ENCODE results near the gene ZAP70. TPM values are rescaled to one million over a fixed set of nuclear protein-coding genes. Genes with fewer than 3 reads are reported as not detected.

ZAP70 gene
- total RNA-seq, 1 donor from 2014 or later: 0.37 TPM

GRCh38 chr2:97717613-97717995 lies 4.2 kb downstream of the ZAP70 start:
- Mint-ChIP-seq H3K9me3 (ENCODE audit: low read depth) (no peaks in the 10 kb centered on the region), H3K4me1 (ENCODE audit: low read depth) (no peaks in the 10 kb centered on the region), H3K36me3 (ENCODE audit: low read depth) (no peaks in the 10 kb centered on the region), H3K27ac (ENCODE audit: unreplicated experiment) (no peak overlapping the region), H3K27me3 (ENCODE audit: low read depth) (peaks cover 18% of the 10 kb centered on the region), H3K4me3 (ENCODE audit: unreplicated experiment) (no peak overlapping the region)
- no peak for TF ChIP-seq CTCF (IDR thresholded peaks at IDR 0.05)
- DNase-seq (ENCODE audit: low spot score): no peak

DNA sequence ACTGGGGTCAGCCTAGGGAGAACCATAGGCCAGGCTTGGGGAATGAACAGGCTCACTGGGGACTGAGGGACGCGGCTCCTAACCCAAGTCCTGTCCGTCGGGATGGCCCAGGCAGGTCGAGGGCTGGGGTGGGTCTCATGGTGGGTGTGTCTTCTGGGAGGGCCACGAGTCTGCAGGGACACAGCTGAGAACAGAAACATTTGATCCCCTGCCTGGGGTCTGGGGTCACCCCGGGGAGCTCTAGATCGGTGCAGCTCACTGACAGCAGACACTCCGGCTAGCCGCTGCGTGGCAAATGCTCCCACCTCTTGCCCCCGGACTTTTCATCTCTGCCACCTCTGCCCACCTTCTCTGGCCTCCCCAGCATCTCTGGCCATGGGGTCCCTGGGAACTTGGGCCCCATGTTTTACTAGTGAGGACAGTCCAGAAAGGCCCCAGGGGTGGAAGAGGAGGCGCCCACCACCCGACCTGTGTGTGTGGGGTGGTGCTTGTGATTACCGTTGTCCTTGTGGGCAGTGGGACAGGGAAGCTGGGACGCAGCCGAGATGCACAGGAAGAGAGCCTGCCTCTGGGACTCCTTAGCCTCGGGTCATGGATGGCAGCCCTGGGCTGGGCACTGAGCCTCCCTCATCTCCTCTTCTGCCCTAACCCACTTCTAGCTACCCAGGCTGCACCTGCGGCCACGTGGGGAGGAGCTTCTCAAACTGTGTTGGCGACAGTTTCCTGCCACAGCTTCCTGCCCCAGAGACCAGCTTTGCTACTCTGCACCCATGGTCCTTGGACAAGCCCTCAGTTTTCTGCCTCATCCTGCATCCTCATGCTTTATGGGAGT lies 4.9 kb downstream of the ZAP70 start:
- Mint-ChIP-seq H3K27me3 (ENCODE audit: low read depth) (peaks cover 18% of the 10 kb centered on the region), H3K9me3 (ENCODE audit: low read depth) (no peaks in the 10 kb centered on the region), H3K27ac (ENCODE audit: unreplicated experiment) (no peak overlapping the region), H3K4me1 (ENCODE audit: low read depth) (no peaks in the 10 kb centered on the region), H3K36me3 (ENCODE audit: low read depth) (no peaks in the 10 kb centered on the region), H3K4me3 (ENCODE audit: unreplicated experiment) (no peak overlapping the region)
- DNase-seq (ENCODE audit: low spot score): peak; percentile 80
- no peak for TF ChIP-seq CTCF (IDR thresholded peaks at IDR 0.05)

- peaks cover 18% of the 10 kb centered on the region for H3K27me3 Mint-ChIP-seq (ENCODE audit: low read depth)
- no peaks in the 10 kb centered on the region for H3K9me3 Mint-ChIP-seq (ENCODE audit: low read depth)
- H3K4me1 Mint-ChIP-seq (ENCODE audit: low read depth): no peaks in the 10 kb centered on the region
- peak; percentile 47 for DNase-seq (ENCODE audit: low spot score)
- no peak overlapping the region for H3K4me3 Mint-ChIP-seq (ENCODE audit: unreplicated experiment)
- TF ChIP-seq CTCF (IDR thresholded peaks at IDR 0.05): no peak
- no peaks in the 10 kb centered on the region for H3K36me3 Mint-ChIP-seq (ENCODE audit: low read depth)
- H3K27ac Mint-ChIP-seq (ENCODE audit: unreplicated experiment): no peak overlapping the region
Observed at GRCh38 chr2:97718942-97719341, 5.6 kb downstream of the ZAP70 start.

DNA sequence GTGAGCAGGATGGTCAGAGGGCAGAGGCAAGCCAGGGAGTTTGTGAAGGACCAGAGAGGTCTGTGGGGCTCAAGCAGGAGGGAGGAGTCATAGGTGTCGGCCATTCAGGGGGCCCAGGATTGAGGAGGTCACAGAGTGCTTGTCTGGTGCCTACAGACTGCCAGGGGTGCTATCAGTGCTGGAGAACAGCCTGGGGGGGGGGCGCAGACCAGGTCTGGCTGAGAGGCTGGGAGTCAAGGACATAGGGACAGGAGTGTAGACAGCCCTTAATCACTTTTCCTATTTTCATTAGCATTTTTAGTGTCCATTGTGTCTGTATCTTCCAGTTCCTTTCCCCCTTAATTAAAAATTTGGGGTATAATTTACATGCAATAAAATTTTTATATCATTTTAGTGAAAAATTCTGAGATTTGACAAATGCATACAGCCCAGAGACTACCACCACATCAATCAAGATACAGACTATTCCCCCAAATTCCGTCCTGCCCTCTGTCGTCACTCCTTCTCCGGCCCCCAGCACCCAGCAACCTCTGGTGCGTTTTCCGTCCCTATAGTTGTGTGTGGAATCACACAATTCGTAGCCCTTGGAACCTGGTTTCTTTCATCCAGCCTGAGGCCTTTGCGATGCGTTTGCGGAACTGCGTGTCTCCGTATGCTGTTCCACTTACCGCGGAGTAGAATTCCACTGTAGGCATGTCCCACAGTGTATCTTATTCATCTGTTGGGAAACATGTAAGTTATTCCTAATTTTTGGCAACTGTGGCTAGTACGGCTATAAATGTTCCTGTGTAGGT lies 6.2 kb downstream of the ZAP70 start:
- H3K9me3 Mint-ChIP-seq (ENCODE audit: low read depth): no peaks in the 10 kb centered on the region
- no peak for TF ChIP-seq CTCF (IDR thresholded peaks at IDR 0.05)
- peak; percentile 50 for DNase-seq (ENCODE audit: low spot score)
- peaks cover 18% of the 10 kb centered on the region for H3K27me3 Mint-ChIP-seq (ENCODE audit: low read depth)
- H3K4me1 Mint-ChIP-seq (ENCODE audit: low read depth): no peaks in the 10 kb centered on the region
- no peak overlapping the region for H3K4me3 Mint-ChIP-seq (ENCODE audit: unreplicated experiment)
- H3K36me3 Mint-ChIP-seq (ENCODE audit: low read depth): no peaks in the 10 kb centered on the region
- no peak overlapping the region for H3K27ac Mint-ChIP-seq (ENCODE audit: unreplicated experiment)

DNA sequence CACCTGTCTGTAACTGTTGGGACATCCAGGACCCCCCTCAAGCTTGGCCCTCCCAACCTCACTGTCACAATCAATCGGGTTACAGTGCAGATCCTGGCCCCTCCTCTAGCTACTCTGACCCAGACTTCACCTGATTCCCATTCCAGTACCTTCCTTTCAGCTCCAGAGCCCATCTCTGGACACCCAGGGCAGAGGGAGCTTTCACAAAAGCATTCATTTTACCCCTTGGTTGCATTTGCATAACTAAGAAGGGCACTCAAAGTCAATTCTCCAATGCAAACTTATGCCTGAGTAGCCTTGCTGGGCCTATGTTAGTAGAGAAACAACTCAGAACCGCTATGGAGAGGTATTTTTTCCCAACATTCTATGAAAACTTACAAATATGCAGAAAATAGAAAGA lies 7.4 kb downstream of the ZAP70 start:
- Mint-ChIP-seq H3K27me3 (ENCODE audit: low read depth) (peaks cover 18% of the 10 kb centered on the region), H3K9me3 (ENCODE audit: low read depth) (no peaks in the 10 kb centered on the region), H3K27ac (ENCODE audit: unreplicated experiment) (no peak overlapping the region), H3K4me1 (ENCODE audit: low read depth) (no peaks in the 10 kb centered on the region), H3K36me3 (ENCODE audit: low read depth) (no peaks in the 10 kb centered on the region), H3K4me3 (ENCODE audit: unreplicated experiment) (no peak overlapping the region)
- DNase-seq (ENCODE audit: low spot score): no peak
- no peak for TF ChIP-seq CTCF (IDR thresholded peaks at IDR 0.05)
